Keratinocyte (primary cell): ENCODE measurements around the gene ARL13B.

Source experiments
- CTCF ChIP-seq, 3 experiments: IDR thresholded peaks in 1 of 3; conservative IDR thresholded peaks in 1 of 3; optimal IDR thresholded peaks in 1 of 3; 2 replicates in 2 of 3; 3 replicates in 1 of 3; pipeline versions ENCODE3 to v1.5.1; 2011; ENCODE audit warnings: low read length in 3 of 3, mild to moderate bottlenecking in 3 of 3, moderate library complexity in 2 of 3, control low read depth in 1 of 3, inconsistent platforms in 1 of 3; ENCODE audit not compliant: insufficient read depth in 2 of 3; ENCODE audit errors: extremely low read depth in 1 of 3
- EZH2 ChIP-seq: IDR thresholded peaks from one replicate; pipeline ENCODE4 v1.6.1; 2012; ENCODE audit warnings: inconsistent platforms, mild to moderate bottlenecking, low read length, moderate library complexity

DNA sequence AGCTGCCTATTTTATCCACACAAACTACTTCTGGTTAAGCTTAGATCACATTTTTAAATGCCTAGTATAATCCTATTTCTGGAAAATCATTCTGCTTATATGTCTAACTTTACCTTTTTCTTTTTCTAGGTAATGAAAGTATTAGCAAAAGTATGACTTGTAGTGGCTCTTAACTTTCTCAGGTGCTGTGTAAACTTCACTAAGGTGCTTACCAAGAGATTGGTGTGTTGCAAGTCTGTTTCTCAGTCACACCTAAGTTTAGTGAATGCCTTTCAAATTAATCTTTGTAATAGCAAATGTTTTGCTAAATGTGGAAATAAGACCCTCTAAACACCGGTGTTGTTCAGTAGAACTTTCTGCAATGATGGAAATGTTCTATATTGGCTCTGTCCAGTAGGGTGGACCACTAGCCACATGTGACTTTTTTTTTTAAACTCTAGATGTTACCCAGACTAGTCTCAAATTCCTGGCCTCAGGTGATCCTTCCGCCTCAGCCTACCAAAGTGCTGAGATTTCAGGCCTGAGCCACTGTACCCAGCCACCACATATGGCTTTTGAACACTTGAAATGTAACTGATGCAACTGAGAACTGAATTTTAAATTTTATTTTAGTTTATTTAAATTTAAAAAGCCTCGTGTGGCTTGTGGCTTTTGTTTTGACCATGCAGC, 22.0 kb downstream of the ARL13B start:
- no peak for TF ChIP-seq CTCF (optimal IDR thresholded peaks at IDR 0.05 in 1 of 3, IDR thresholded peaks at IDR 0.05 in 1 of 3, conservative IDR thresholded peaks at IDR 0.05 in 1 of 3; ENCODE audit: extremely low read depth in 1 of 3, insufficient read depth in 2 of 3, low read length in 3 of 3)
- no peak for TF ChIP-seq EZH2
